H1 (cell line): ENCODE data around the gene BMF. TPM values are rescaled to one million over a fixed set of nuclear protein-coding genes. Genes with fewer than 3 reads are reported as not detected.

Source experiments
- ASH2L ChIP-seq: fragments of 200-600, 300-600 bp; sonication (generic); IDR thresholded peaks from one replicate; pipeline ENCODE4 v1.7.1; 2017; ENCODE audit warnings: low read length
- BCL11A ChIP-seq, 2 experiments: IDR thresholded peaks; one replicate each; pipeline ENCODE4 v1.6.1; 2011; ENCODE audit warnings: low read depth in 2 of 2, low read length in 2 of 2, mild to moderate bottlenecking in 2 of 2
- MAFK ChIP-seq: IDR thresholded peaks from 2 replicates; pipeline ENCODE4 v1.6.1; 2012; ENCODE audit warnings: low read depth, mild to moderate bottlenecking, improper control_type of control experiment, low read length
- POU5F1 ChIP-seq: IDR thresholded peaks from 2 replicates; pipeline ENCODE4 v1.6.1; 2011; ENCODE audit warnings: low read depth, mild to moderate bottlenecking, low read length, moderate library complexity
- RNF2 ChIP-seq: fragments of 200-900, 300-1000 bp; sonication (generic); IDR thresholded peaks from 2 replicates; pipeline ENCODE4 v1.7.1; 2016; ENCODE audit warnings: borderline replicate concordance, low read depth, mild to moderate bottlenecking, antibody characterized with exemption, low read length; ENCODE audit not compliant: poor library complexity, severe bottlenecking; ENCODE audit errors: missing control alignments
- SP4 ChIP-seq: IDR thresholded peaks from 2 replicates; pipeline ENCODE4 v1.6.1; 2012; ENCODE audit warnings: low read length, inconsistent platforms
- SRF ChIP-seq: IDR thresholded peaks from 2 replicates; pipeline ENCODE4 v1.6.1; 2011; ENCODE audit warnings: mild to moderate bottlenecking, low read depth, low read length, moderate library complexity
- TAF7 ChIP-seq: optimal IDR thresholded peaks from 2 replicates; pipeline ENCODE3; 2011; ENCODE audit warnings: low read depth, mild to moderate bottlenecking, inconsistent platforms, low read length, moderate library complexity, borderline replicate concordance
- TCF12 ChIP-seq: IDR thresholded peaks from 2 replicates; pipeline ENCODE4 v1.6.1; 2011; ENCODE audit warnings: low read depth, mild to moderate bottlenecking, low read length
- TEAD4 ChIP-seq: IDR thresholded peaks from 2 replicates; pipeline ENCODE4 v1.6.1; 2012; ENCODE audit warnings: low read depth, low read length, inconsistent platforms, mixed read lengths
- polyA plus RNA-seq, 7 experiments: library from polyadenylated mRNA; depleted of rRNA in 3 of 7; stranded (reverse) in 5 of 7; unstranded in 2 of 7; fragments of >200 nt in 5 of 7; fragments of 200-250 nt in 2 of 7; gene quantifications; 1 replicate in 5 of 7; 2 replicates in 1 of 7; 4 replicates in 1 of 7; pipeline versions ENCODE4 v1.2.1 to v1.2.3, GENCODE V29; 2011 to 2013; ENCODE audit warnings: missing spikeins in 2 of 7, mixed read lengths in 2 of 7
- total RNA-seq: library from RNA; stranded (reverse); fragmentation: NEBNext Ultra II Directional; extraction: Animal tissue kit (Norgen Biotek cat#: 25700); gene quantifications from 2 replicates; pipeline ENCODE4 v1.2.1, GENCODE V29; 2021

Gene BMF
- total and polyA plus RNA-seq, 2 of the 8 experiments (the other 6 are each of a cell fraction or from before 2014, with no cell fraction given) = 21.2 to 24.2 TPM

DNA sequence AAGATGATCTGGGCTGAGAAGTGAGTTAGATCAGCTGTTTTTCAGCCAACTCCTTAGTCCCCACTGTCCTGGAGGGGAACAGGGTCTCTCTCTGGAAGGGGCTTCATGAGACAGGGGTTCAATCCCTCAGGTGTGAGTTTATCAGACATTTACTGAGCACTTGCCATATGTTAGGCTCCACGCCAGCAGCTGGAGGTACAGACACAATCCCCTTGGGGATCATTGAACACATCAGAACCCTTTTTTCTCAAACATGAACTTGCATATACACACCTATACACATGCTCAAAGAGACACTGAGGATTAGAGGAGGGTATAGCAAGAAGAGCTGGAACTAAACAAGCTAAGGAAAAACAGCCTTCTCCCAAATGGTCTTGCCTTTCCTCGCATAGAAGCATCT is 5.5 kb upstream of the BMF start (continued):
- no peak for TF ChIP-seq POU5F1
- no peak for TF ChIP-seq TCF12
- TF ChIP-seq MAFK = no peak
- TF ChIP-seq TEAD4 = no peak
- TF ChIP-seq RNF2 = no peak
- TF ChIP-seq BCL11A (IDR thresholded peaks at IDR 0.05; ENCODE audit: low read depth in 2 of 2, low read length in 2 of 2) = no peak
- no peak for TF ChIP-seq TAF7
- no peak for TF ChIP-seq ASH2L
- no peak for TF ChIP-seq SRF
- no peak for TF ChIP-seq SP4
- TF ChIP-seq, all 59 proteins: peak for 0
